Lung (tissue), 12 donors: Measurements from ENCODE around the gene GSTK1. TPM values are rescaled to one million over a fixed set of nuclear protein-coding genes. Genes with fewer than 3 reads are reported as not detected.

Source experiments
- ATAC-seq: fragments of 200-7000 bp; cut with Tn5 transposase; one replicate; pipeline ENCODE4 v1.9.1; 2020; ENCODE audit warnings: moderate number of reproducible peaks; ENCODE audit not compliant: insufficient read depth, low FRiP score
- DNase-seq, 3 donors: peaks; one replicate each; pipeline ENCODE4 v3.0.0-alpha.2; 2013 to 2017
- H3K27ac ChIP-seq, 2 donors: one replicate each; pipeline ENCODE4 v1.5.1; 2013; ENCODE audit warnings: mild to moderate bottlenecking in 2 of 2, moderate library complexity in 2 of 2, control low read depth in 1 of 2, inconsistent platforms in 1 of 2, low read depth in 1 of 2, low read length in 1 of 2
- H3K27me3 ChIP-seq, 3 donors: one replicate each; pipeline ENCODE4 v1.5.1; 2013; ENCODE audit warnings: low read length in 2 of 3; ENCODE audit not compliant: control insufficient read depth in 3 of 3, insufficient read depth in 3 of 3
- H3K36me3 ChIP-seq, 4 donors: one replicate each; pipeline ENCODE4 v1.5.1; 2013; ENCODE audit warnings: low read length in 4 of 4, mild to moderate bottlenecking in 1 of 4, moderate library complexity in 1 of 4; ENCODE audit not compliant: control insufficient read depth in 4 of 4, insufficient read depth in 4 of 4
- H3K4me1 ChIP-seq, 5 donors: one replicate each; pipeline ENCODE4 v1.5.1; 2013; ENCODE audit warnings: low read length in 5 of 5, mild to moderate bottlenecking in 2 of 5, moderate library complexity in 1 of 5; ENCODE audit not compliant: control insufficient read depth in 5 of 5, insufficient read depth in 5 of 5
- H3K4me3 ChIP-seq: one replicate; pipeline ENCODE4 v1.5.1; 2013; ENCODE audit warnings: mild to moderate bottlenecking, control low read depth, moderate library complexity
- H3K9ac ChIP-seq, 2 donors: one replicate each; pipeline ENCODE4 v1.5.1; 2013; ENCODE audit warnings: low read length in 2 of 2, control low read depth in 1 of 2; ENCODE audit not compliant: insufficient read depth in 1 of 2
- H3K9me3 ChIP-seq, 4 donors: one replicate each; pipeline ENCODE4 v1.5.1; 2013; ENCODE audit warnings: low read length in 3 of 4, mild to moderate bottlenecking in 1 of 4, moderate library complexity in 1 of 4; ENCODE audit not compliant: control insufficient read depth in 4 of 4, insufficient read depth in 3 of 4
- WGBS, 2 donors: extraction: QIAGEN DNeasy Blood & Tissue Kit; methylation state at CpG; one replicate each; pipeline ENCODE4 v1.1.7; 2013; 5-methylcytosine and 5-hydroxymethylcytosine counted together
- polyA plus RNA-seq, 2 donors: library from polyadenylated mRNA; stranded (reverse); fragments of 200-250 nt; gene quantifications; one replicate each; pipeline ENCODE4 v1.2.1, GENCODE V29; 2013
- total RNA-seq, 2 donors: library from RNA; depleted of rRNA in 1 of 2; stranded (reverse); fragments of >200 nt in 1 of 2; gene quantifications; one replicate each; pipeline ENCODE4 v1.2.1, GENCODE V29; 2014 to 2021
- TF ChIP-seq, protein P1 (sequence below): IDR thresholded peaks from 2 replicates; pipeline ENCODE4 v1.5.1; 2012; ENCODE audit warnings: mild to moderate bottlenecking; ENCODE audit errors: control extremely low read depth, extremely low read depth
- donor health status: control.
- donor health status: control.
- donor health status: Bipolar disorder and iron deficiency.
- donor health status: healthy.
- donor health status: DM: yes; HTN: yes; CAD: no.

The GSTK1 gene
- total and polyA plus RNA-seq, 4 donors: 110 to 130 (median 119) TPM

DNA sequence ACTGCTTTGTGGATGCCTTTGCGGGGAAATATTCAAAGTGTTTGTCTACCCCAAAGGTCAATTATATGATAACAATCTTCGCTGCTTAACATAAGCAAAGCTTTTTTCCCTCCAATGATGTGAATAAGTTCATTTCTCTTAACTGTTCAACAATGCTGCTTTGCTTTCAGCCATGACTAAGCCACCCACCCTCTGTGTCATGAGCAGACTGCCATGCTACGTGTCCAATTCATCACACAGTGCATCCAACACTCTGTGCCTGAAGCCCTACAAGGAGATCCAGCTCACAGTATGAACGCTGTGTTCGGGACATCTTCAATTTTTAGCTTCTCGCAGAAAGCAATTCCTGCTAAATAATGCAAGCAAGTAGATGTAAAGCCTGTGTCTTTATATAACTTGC, 47.1 kb upstream of the GSTK1 start:
- no peak overlapping the region for H3K27ac ChIP-seq
- H3K9ac ChIP-seq: no peak overlapping the region
- TF ChIP-seq, protein P1, sequence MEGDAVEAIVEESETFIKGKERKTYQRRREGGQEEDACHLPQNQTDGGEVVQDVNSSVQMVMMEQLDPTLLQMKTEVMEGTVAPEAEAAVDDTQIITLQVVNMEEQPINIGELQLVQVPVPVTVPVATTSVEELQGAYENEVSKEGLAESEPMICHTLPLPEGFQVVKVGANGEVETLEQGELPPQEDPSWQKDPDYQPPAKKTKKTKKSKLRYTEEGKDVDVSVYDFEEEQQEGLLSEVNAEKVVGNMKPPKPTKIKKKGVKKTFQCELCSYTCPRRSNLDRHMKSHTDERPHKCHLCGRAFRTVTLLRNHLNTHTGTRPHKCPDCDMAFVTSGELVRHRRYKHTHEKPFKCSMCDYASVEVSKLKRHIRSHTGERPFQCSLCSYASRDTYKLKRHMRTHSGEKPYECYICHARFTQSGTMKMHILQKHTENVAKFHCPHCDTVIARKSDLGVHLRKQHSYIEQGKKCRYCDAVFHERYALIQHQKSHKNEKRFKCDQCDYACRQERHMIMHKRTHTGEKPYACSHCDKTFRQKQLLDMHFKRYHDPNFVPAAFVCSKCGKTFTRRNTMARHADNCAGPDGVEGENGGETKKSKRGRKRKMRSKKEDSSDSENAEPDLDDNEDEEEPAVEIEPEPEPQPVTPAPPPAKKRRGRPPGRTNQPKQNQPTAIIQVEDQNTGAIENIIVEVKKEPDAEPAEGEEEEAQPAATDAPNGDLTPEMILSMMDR: no peak
- WGBS, 2 donors: 89 to 92% methylated on average over 6 of the region's 6 CpGs
- H3K27me3 ChIP-seq: no peaks in the 10 kb centered on the region
- ATAC-seq (no peak), DNase-seq (no peak)
- no peak overlapping the region for H3K4me3 ChIP-seq
- H3K9me3 ChIP-seq: no peaks in the 10 kb centered on the region
- no peaks in the 10 kb centered on the region for H3K4me1 ChIP-seq
- H3K36me3 ChIP-seq: no peaks in the 10 kb centered on the region

DNA sequence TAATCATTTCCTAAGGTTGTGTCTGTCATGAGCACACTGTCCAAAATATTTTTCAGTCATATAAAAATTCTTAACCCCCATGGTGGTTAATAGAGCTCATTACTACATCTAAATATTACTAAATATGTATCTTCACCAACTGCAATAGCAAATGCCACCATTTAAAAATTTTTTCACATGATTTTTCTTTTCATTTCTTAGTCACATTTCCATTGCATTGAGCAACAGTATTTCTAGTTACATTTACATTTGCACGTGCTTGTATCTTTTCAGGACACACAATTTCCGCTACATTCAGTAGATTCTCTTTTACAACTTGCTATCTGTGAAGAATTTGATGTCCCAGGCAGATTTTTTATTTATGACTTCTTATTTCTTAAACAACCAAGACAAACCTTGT, 46.6 kb upstream of the GSTK1 start:
- no peak for DNase-seq
- Histone ChIP-seq H3K9ac (no peak overlapping the region), H3K4me1 (no peaks in the 10 kb centered on the region), H3K36me3 (no peaks in the 10 kb centered on the region), H3K9me3 (no peaks in the 10 kb centered on the region), H3K27ac (no peak overlapping the region), H3K4me3 (no peak overlapping the region), H3K27me3 (no peaks in the 10 kb centered on the region)
- TF ChIP-seq, protein P1: no peak
- 85 to 89% methylated on average over 2 of the region's 2 CpGs for WGBS, 2 donors
- no peak for ATAC-seq

DNA sequence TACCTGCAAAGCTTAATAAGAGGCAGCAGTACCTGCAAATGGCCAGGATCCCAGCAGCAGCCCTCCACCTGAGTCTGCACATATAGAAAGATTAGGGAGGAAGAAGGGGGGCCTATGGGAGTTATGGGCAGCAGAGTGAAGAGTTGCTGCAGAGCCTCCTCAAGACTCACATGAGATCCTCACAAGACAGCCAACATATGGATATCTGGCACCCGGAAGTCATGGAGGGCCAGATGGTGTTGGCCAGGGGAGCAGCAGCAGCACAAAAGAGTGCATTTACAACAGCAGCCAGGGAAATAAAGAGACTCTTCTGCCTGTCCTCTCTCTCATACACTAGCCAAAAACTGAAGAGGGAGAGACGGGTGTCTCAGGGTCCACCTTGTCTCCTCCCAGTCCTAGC, 45.4 kb upstream of the GSTK1 start:
- Histone ChIP-seq H3K9ac (no peak overlapping the region), H3K4me1 (no peaks in the 10 kb centered on the region), H3K4me3 (no peak overlapping the region), H3K27me3 (no peaks in the 10 kb centered on the region), H3K36me3 (no peaks in the 10 kb centered on the region), H3K9me3 (no peaks in the 10 kb centered on the region), H3K27ac (no peak overlapping the region)
- WGBS, 2 donors: 87 to 98% methylated on average over 2 of the region's 2 CpGs
- DNase-seq (no peak), ATAC-seq (no peak)
- TF ChIP-seq, protein P1: no peak

DNA sequence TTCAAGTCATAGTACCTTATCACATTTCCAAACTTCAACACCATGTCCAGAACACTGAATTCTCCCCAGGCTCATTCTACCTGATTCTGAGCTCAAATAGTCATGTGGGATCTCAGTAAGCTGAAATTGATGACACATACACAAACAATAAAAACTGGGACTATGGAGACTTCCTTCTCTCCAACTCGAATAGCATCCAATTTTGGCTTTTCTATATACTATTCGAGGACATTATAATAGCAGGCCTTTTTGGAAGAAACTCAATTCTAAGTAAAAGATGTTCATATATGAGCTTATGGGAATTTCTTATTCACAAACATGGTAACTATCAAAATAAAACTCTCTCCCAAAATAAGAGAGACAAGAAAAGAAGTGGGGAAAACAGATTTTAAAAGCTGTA, 42.0 kb upstream of the GSTK1 start:
- no peaks in the 10 kb centered on the region for H3K9me3 ChIP-seq
- WGBS, 2 donors: 77 to 87% methylated on average over 2 of the region's 2 CpGs

More for the DNA sequence above, 42.0 kb upstream of the GSTK1 start:
- TF ChIP-seq, protein P1: no peak
- DNase-seq (no peak), ATAC-seq (no peak)
- H3K36me3 ChIP-seq: no peaks in the 10 kb centered on the region
- no peak overlapping the region for H3K27ac ChIP-seq
- no peak overlapping the region for H3K4me3 ChIP-seq
- no peak overlapping the region for H3K9ac ChIP-seq
- peaks cover 0 to 5% (median 0%) of the 10 kb centered on the region in 3 donors for H3K27me3 ChIP-seq
- H3K4me1 ChIP-seq: no peaks in the 10 kb centered on the region
